HL-60 (cell line): ENCODE data around the gene PILRB.
"Not testable (repeated sequence)": the region's sequence is repeated elsewhere in the genome, so short reads cannot be mapped to it uniquely, and the experiment has no call there.

Experiments used
- DNase-seq, 2 experiments: peaks; one replicate each; pipeline ENCODE4 v3.0.0-alpha.2; 2010 to 2020; ENCODE audit warnings: low read depth in 1 of 2, low spot score in 1 of 2
- H3K27ac ChIP-seq: fragments of 250-450 bp; sonication (Bioruptor Pico); replicated peaks from 2 replicates; pipeline ENCODE4 v1.5.1; 2020; ENCODE audit warnings: mild to moderate bottlenecking, moderate library complexity
- H3K27me3 ChIP-seq: fragments of 250-450 bp; sonication (Bioruptor Pico); 2 replicates; pipeline ENCODE4 v1.5.1; 2021; ENCODE audit warnings: mild to moderate bottlenecking, moderate library complexity; ENCODE audit not compliant: insufficient read depth, poor library complexity, severe bottlenecking
- H3K4me3 ChIP-seq: replicated peaks from 2 replicates; pipeline ENCODE4 v1.5.1; 2011; ENCODE audit warnings: mild to moderate bottlenecking, control low read depth, low read length; ENCODE audit not compliant: insufficient read depth
- GABPA ChIP-seq: IDR thresholded peaks from 2 replicates; pipeline ENCODE4 v1.6.1; 2012; ENCODE audit warnings: low read depth
- POLR2AphosphoS5 ChIP-seq: IDR thresholded peaks from 2 replicates; pipeline ENCODE4 v1.6.1; 2012; ENCODE audit warnings: low read depth
- SPI1 ChIP-seq: IDR thresholded peaks from 2 replicates; pipeline ENCODE4 v1.6.1; 2012; ENCODE audit warnings: low read depth, mild to moderate bottlenecking, borderline replicate concordance
- TF ChIP-seq, protein P1 (sequence below): IDR thresholded peaks from 2 replicates; pipeline ENCODE4 v1.6.1; 2012; ENCODE audit warnings: low read depth; ENCODE audit not compliant: insufficient replicate concordance
- TF ChIP-seq, protein P2 (sequence below): IDR thresholded peaks from one replicate; pipeline ENCODE4 v1.5.1; 2011; ENCODE audit warnings: low read length, control low read depth, inconsistent platforms; ENCODE audit not compliant: insufficient read depth

PILRB gene

GRCh38 chr7:100364480-100364879 is 6.6 kb downstream of the PILRB start:
- Histone ChIP-seq H3K27ac (no peak overlapping the region), H3K27me3 (no peaks in the 10 kb centered on the region), H3K4me3 (no peak overlapping the region)
- no peak for TF ChIP-seq GABPA
- TF ChIP-seq, protein P1, sequence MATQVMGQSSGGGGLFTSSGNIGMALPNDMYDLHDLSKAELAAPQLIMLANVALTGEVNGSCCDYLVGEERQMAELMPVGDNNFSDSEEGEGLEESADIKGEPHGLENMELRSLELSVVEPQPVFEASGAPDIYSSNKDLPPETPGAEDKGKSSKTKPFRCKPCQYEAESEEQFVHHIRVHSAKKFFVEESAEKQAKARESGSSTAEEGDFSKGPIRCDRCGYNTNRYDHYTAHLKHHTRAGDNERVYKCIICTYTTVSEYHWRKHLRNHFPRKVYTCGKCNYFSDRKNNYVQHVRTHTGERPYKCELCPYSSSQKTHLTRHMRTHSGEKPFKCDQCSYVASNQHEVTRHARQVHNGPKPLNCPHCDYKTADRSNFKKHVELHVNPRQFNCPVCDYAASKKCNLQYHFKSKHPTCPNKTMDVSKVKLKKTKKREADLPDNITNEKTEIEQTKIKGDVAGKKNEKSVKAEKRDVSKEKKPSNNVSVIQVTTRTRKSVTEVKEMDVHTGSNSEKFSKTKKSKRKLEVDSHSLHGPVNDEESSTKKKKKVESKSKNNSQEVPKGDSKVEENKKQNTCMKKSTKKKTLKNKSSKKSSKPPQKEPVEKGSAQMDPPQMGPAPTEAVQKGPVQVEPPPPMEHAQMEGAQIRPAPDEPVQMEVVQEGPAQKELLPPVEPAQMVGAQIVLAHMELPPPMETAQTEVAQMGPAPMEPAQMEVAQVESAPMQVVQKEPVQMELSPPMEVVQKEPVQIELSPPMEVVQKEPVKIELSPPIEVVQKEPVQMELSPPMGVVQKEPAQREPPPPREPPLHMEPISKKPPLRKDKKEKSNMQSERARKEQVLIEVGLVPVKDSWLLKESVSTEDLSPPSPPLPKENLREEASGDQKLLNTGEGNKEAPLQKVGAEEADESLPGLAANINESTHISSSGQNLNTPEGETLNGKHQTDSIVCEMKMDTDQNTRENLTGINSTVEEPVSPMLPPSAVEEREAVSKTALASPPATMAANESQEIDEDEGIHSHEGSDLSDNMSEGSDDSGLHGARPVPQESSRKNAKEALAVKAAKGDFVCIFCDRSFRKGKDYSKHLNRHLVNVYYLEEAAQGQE: no peak
- no peak for TF ChIP-seq SPI1
- TF ChIP-seq POLR2AphosphoS5: no peak
- TF ChIP-seq, protein P2, sequence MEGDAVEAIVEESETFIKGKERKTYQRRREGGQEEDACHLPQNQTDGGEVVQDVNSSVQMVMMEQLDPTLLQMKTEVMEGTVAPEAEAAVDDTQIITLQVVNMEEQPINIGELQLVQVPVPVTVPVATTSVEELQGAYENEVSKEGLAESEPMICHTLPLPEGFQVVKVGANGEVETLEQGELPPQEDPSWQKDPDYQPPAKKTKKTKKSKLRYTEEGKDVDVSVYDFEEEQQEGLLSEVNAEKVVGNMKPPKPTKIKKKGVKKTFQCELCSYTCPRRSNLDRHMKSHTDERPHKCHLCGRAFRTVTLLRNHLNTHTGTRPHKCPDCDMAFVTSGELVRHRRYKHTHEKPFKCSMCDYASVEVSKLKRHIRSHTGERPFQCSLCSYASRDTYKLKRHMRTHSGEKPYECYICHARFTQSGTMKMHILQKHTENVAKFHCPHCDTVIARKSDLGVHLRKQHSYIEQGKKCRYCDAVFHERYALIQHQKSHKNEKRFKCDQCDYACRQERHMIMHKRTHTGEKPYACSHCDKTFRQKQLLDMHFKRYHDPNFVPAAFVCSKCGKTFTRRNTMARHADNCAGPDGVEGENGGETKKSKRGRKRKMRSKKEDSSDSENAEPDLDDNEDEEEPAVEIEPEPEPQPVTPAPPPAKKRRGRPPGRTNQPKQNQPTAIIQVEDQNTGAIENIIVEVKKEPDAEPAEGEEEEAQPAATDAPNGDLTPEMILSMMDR: no peak
- no peak for DNase-seq

- not testable (repeated sequence) for H3K27me3 ChIP-seq, DNase-seq, H3K4me3 ChIP-seq
- H3K27ac ChIP-seq: peak overlapping the region; percentile 38
Observed at GRCh38 chr7:100365998-100366367, 8.1 kb downstream of the PILRB start.

GRCh38 chr7:100366411-100367250 is 8.7 kb downstream of the PILRB start:
- DNase-seq: peak in 1 of 2 experiments; percentile 29
- H3K27ac ChIP-seq: peak overlapping the region; percentile 38
- TF ChIP-seq, protein P2: no peak
- no peak for TF ChIP-seq GABPA
- peak; percentile 60 for TF ChIP-seq POLR2AphosphoS5
- TF ChIP-seq, protein P1: no peak
- no peak for TF ChIP-seq SPI1
- no peaks in the 10 kb centered on the region for H3K27me3 ChIP-seq
- no peak overlapping the region for H3K4me3 ChIP-seq

GRCh38 chr7:100367251-100367620 is 9.3 kb downstream of the PILRB start:
- TF ChIP-seq, protein P1: no peak
- TF ChIP-seq SPI1 (no peak), POLR2AphosphoS5 (no peak), GABPA (no peak)
- TF ChIP-seq, protein P2: no peak
- Histone ChIP-seq H3K27me3 (no peaks in the 10 kb centered on the region), H3K27ac (peak overlapping the region; percentile 38; the same call in 1 of the 2 replicates), H3K4me3 (no peak overlapping the region)
- DNase-seq: no peak
